ENCODE results near the gene PRR13. TPM values are rescaled to one million over a fixed set of nuclear protein-coding genes. Genes with fewer than 3 reads are reported as not detected.

Gene PRR13, protein sequence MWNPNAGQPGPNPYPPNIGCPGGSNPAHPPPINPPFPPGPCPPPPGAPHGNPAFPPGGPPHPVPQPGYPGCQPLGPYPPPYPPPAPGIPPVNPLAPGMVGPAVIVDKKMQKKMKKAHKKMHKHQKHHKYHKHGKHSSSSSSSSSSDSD
- total RNA-seq (2021; ENCODE audit: unreplicated experiment), result 216 TPM
- 262 and 298 TPM in 2 replicates for polyA plus RNA-seq (2012)
- percentile 98 among the genes with signal in this experiment for Bru-seq, nascent RNA
- BruChase-seq, experiment 1, labeled RNA remaining after a 6-hour chase, result percentile 99 among the genes with signal in this experiment
- BruChase-seq, experiment 2, labeled RNA remaining after a 2-hour chase, result percentile 99 among the genes with signal in this experiment
- long read RNA-seq, transcript PRR13-209 (4 exons, 625 nt), result minor isoform, 20 of 131 reads
- long read RNA-seq, transcript PRR13-202 (4 exons, 1,229 nt), result major isoform, 79 of 131 reads
- long read RNA-seq, partial matches to known transcripts, result 15 of 131 reads
- long read RNA-seq, other reads (novel, unspliced or antisense), result 9 of 131 reads

DNA sequence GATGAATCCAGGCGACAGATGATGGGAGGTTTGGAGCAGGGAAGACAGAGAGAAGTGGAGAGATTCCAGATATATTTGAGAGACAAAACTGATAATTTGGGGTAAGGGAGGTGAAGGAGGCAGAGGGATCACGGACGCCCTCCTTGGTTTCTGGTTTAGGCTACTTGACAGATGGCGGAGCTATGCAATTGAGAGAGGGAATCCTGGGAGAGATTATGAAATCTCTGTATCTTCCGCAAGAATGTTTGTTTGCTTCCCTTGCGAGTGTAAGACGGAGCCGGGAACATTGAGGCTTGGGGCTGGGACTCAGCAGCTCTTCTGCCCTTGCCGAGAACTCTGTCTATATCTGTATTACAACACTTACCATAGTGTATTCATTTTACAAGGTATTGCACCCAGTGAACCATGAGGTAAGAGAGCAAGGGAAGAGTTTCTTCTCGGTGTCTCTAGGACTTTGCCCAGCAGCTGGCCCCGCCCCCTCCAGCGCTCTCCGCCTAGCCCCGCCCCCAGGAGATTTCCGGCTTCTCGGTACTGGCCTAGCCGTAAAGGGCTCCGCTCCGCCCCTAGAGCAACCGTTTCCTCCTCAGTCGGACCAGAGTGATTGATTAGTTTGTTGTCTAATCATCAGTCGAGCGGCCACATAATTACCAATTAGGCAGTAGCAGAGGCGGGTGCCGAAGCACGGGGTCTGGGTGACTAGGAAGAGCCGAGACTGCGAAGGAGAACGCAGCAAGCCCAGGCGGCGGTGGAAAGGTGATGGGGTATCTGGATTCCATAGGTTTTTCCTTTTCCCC lies at the start of gene PRR13:
PRR13 (plus strand) TSS at position 695 of the 794 bp plus-strand sequence. CDS start 981 bp downstream, outside the sequence.
- Histone ChIP-seq H3K4me2 (ENCODE audit: low read length) (peak within 1 kb of the TSS; percentile 98), H3K4me3 (replicated peaks in 1 of 2; ENCODE audit: low read depth in 1 of 2, low read length in 2 of 2) (peak within 1 kb of the TSS; percentile 96 to 98), H2AFZ (ENCODE audit: low read depth, low read length, poor library complexity, severe bottlenecking) (no peak within 1 kb of the TSS), H3K9me2 (ENCODE audit: insufficient read depth) (no peaks in the 10 kb centered on the region), H4K20me1 (ENCODE audit: insufficient read depth) (0 out of 2 replicates have a peak, but pooled peaks cover 3% of the 10 kb centered on the region), H3K79me2 (ENCODE audit: insufficient read depth, low read length) (peaks cover 39% of the 10 kb centered on the region), H3K27ac (ENCODE audit: low read depth, low read length) (peak within 1 kb of the TSS; percentile 82), H3K9me3 (ENCODE audit: control insufficient read depth in 1 of 2, insufficient read depth in 1 of 2, low read depth in 1 of 2, low read length in 2 of 2) (no peaks in the 10 kb centered on the region), H3K4me1 (ENCODE audit: control insufficient read depth in 1 of 2, insufficient read depth in 2 of 2, low read length in 2 of 2) (peaks cover 10 to 30% of the 10 kb centered on the region in 2 experiments; a peak in 3 of 4 replicates), H3K36me3 (ENCODE audit: control insufficient read depth in 1 of 2, insufficient read depth in 2 of 2, low read length in 2 of 2) (peaks cover 17 to 23% of the 10 kb centered on the region in 2 experiments), H3K27me3 (ENCODE audit: insufficient read depth, low read length) (no peaks in the 10 kb centered on the region), H3K9ac (ENCODE audit: low read length) (peak within 1 kb of the TSS; percentile 98)
- peak; percentile 99 for DNase-seq (ENCODE audit: low read depth, low spot score)
- ChIA-PET POLR2A (interaction anchor here (0.9 to 1.4 kb wide), 13 partner anchors 8 to 394 kb away, joined by 3 to 21 read pairs (median 5); partner anchors contain the start of genes AAAS and TARBP2), RAD21 (ENCODE audit: low non-redundant PET in 1 of 2, low total read pairs in 2 of 2, uncharacterized antibody in 2 of 2, unreplicated experiment in 2 of 2) (no interaction called here), CTCF (interaction anchor here (0.5 to 1.8 kb wide), 4 partner anchors 10 to 89 kb away, joined by 3 to 14 read pairs (median 4); no protein-coding TSS in a partner anchor)
- BruUV-seq (replicated peaks), result TSS peak; percentile 100
- intact Hi-C loops (cut with micrococcal nuclease), result no loop called here
- ATAC-seq, result peak; percentile 98
- TF ChIP-seq, protein P1, sequence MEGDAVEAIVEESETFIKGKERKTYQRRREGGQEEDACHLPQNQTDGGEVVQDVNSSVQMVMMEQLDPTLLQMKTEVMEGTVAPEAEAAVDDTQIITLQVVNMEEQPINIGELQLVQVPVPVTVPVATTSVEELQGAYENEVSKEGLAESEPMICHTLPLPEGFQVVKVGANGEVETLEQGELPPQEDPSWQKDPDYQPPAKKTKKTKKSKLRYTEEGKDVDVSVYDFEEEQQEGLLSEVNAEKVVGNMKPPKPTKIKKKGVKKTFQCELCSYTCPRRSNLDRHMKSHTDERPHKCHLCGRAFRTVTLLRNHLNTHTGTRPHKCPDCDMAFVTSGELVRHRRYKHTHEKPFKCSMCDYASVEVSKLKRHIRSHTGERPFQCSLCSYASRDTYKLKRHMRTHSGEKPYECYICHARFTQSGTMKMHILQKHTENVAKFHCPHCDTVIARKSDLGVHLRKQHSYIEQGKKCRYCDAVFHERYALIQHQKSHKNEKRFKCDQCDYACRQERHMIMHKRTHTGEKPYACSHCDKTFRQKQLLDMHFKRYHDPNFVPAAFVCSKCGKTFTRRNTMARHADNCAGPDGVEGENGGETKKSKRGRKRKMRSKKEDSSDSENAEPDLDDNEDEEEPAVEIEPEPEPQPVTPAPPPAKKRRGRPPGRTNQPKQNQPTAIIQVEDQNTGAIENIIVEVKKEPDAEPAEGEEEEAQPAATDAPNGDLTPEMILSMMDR (IDR thresholded peaks at IDR 0.05 in 2 of 3, conservative IDR thresholded peaks at IDR 0.05 in 1 of 3; ENCODE audit: borderline replicate concordance in 1 of 3, insufficient read depth in 1 of 3, low read depth in 2 of 3, low read length in 2 of 3), result no peak
- TF ChIP-seq EZH2 (IDR thresholded peaks at IDR 0.05) (no peak), SP1 (IDR thresholded peaks at IDR 0.05; ENCODE audit: low read depth) (peak; percentile 95), FOSL1 (IDR thresholded peaks at IDR 0.05; ENCODE audit: low read depth) (no peak), JUND (IDR thresholded peaks at IDR 0.05) (no peak), ZFX (IDR thresholded peaks at IDR 0.05) (no peak), RAD21 (IDR thresholded peaks at IDR 0.05; ENCODE audit: low read depth) (no peak), CBX3 (IDR thresholded peaks at IDR 0.05; ENCODE audit: low read depth) (no peak), YY1 (IDR thresholded peaks at IDR 0.05; ENCODE audit: extremely low read depth, insufficient replicate concordance, low read depth, low read length) (peak; percentile 48), CEBPB (IDR thresholded peaks at IDR 0.05; ENCODE audit: low read depth) (peak; percentile 92), SIN3A (IDR thresholded peaks at IDR 0.05; ENCODE audit: low read depth) (peak; percentile 91), ELF1 (IDR thresholded peaks at IDR 0.05; ENCODE audit: borderline replicate concordance, low read depth) (no peak; the same call in 1 of the 2 replicates), POLR2A (IDR thresholded peaks at IDR 0.05; ENCODE audit: borderline replicate concordance, extremely low read depth, insufficient read depth, insufficient read length) (peak; percentile 95)
- TF ChIP-seq, protein P2, sequence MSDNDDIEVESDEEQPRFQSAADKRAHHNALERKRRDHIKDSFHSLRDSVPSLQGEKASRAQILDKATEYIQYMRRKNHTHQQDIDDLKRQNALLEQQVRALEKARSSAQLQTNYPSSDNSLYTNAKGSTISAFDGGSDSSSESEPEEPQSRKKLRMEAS (IDR thresholded peaks at IDR 0.05), result peak; percentile 13; the same call in 1 of the 2 replicates
- TF ChIP-seq, protein P3, sequence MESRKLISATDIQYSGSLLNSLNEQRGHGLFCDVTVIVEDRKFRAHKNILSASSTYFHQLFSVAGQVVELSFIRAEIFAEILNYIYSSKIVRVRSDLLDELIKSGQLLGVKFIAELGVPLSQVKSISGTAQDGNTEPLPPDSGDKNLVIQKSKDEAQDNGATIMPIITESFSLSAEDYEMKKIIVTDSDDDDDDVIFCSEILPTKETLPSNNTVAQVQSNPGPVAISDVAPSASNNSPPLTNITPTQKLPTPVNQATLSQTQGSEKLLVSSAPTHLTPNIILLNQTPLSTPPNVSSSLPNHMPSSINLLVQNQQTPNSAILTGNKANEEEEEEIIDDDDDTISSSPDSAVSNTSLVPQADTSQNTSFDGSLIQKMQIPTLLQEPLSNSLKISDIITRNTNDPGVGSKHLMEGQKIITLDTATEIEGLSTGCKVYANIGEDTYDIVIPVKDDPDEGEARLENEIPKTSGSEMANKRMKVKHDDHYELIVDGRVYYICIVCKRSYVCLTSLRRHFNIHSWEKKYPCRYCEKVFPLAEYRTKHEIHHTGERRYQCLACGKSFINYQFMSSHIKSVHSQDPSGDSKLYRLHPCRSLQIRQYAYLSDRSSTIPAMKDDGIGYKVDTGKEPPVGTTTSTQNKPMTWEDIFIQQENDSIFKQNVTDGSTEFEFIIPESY (IDR thresholded peaks at IDR 0.05; ENCODE audit: extremely low read depth, insufficient replicate concordance, low read length), result no peak
- TF ChIP-seq, protein P4, sequence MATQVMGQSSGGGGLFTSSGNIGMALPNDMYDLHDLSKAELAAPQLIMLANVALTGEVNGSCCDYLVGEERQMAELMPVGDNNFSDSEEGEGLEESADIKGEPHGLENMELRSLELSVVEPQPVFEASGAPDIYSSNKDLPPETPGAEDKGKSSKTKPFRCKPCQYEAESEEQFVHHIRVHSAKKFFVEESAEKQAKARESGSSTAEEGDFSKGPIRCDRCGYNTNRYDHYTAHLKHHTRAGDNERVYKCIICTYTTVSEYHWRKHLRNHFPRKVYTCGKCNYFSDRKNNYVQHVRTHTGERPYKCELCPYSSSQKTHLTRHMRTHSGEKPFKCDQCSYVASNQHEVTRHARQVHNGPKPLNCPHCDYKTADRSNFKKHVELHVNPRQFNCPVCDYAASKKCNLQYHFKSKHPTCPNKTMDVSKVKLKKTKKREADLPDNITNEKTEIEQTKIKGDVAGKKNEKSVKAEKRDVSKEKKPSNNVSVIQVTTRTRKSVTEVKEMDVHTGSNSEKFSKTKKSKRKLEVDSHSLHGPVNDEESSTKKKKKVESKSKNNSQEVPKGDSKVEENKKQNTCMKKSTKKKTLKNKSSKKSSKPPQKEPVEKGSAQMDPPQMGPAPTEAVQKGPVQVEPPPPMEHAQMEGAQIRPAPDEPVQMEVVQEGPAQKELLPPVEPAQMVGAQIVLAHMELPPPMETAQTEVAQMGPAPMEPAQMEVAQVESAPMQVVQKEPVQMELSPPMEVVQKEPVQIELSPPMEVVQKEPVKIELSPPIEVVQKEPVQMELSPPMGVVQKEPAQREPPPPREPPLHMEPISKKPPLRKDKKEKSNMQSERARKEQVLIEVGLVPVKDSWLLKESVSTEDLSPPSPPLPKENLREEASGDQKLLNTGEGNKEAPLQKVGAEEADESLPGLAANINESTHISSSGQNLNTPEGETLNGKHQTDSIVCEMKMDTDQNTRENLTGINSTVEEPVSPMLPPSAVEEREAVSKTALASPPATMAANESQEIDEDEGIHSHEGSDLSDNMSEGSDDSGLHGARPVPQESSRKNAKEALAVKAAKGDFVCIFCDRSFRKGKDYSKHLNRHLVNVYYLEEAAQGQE (IDR thresholded peaks at IDR 0.05; ENCODE audit: low read depth), result no peak

Data from HCT116 (cell line).